Uterus (tissue), 2 donors: ENCODE data around the gene NAV2.

Experiments
- CTCF ChIP-seq, 4 experiments: fragments of 200-600 bp in 2 of 4; fragments of 450-650 bp in 2 of 4; sonication (generic) in 2 of 4; IDR thresholded peaks; one replicate each; pipeline ENCODE4 v1.5.1; 2016 to 2019; ENCODE audit warnings: antibody characterized with exemption in 4 of 4, mild to moderate bottlenecking in 2 of 4, moderate library complexity in 1 of 4
- POLR2A ChIP-seq, 2 donors: fragments of 450-650 bp; IDR thresholded peaks; one replicate each; pipeline ENCODE4 v1.6.1; 2016; ENCODE audit warnings: antibody characterized with exemption in 2 of 2, mild to moderate bottlenecking in 1 of 2, moderate library complexity in 1 of 2

GRCh38 chr11:20017320-20017719 is 304.7 kb downstream of the NAV2 start:
- no peak for TF ChIP-seq POLR2A (IDR thresholded peaks at IDR 0.05)
- no peak for TF ChIP-seq CTCF (IDR thresholded peaks at IDR 0.05)
